ENCODE data around the gene ATP6V0E1. TPM values are rescaled to one million over a fixed set of nuclear protein-coding genes. Genes with fewer than 3 reads are reported as not detected.

The ATP6V0E1 gene
- total RNA-seq, 2 donors from 2014 or later, result 171 to 232 TPM

GRCh38 chr5:172943283-172943841 lies 40.2 kb upstream of the ATP6V0E1 start:
- intact Hi-C loops (cut with DNase I), result no loop called here
- TF ChIP-seq POLR2AphosphoS5 (IDR thresholded peaks at IDR 0.05), result no peak
- TF ChIP-seq POLR2A (IDR thresholded peaks at IDR 0.05), result no peak
- no peak for TF ChIP-seq CTCF (IDR thresholded peaks at IDR 0.05)
- 51% methylated on average over 18 of the region's 18 CpGs for WGBS
- H3K4me1 ChIP-seq (replicated peaks), result no peaks in the 10 kb centered on the region
- no peaks in the 10 kb centered on the region for H3K9me3 ChIP-seq
- H3K4me3 ChIP-seq, result no peak overlapping the region
- DNase-seq (ENCODE audit: low spot score), result no peak
- H3K27ac ChIP-seq, result no peak overlapping the region
- H3K36me3 ChIP-seq, result peaks cover 0 to 11% of the 10 kb centered on the region in 2 donors
- H3K27me3 ChIP-seq (replicated peaks; ENCODE audit: insufficient read depth), result no peaks in the 10 kb centered on the region

GRCh38 chr5:172943906-172944305 lies 39.7 kb upstream of the ATP6V0E1 start:
- no peaks in the 10 kb centered on the region for H3K4me1 ChIP-seq (replicated peaks)
- intact Hi-C loops (cut with DNase I), result no loop called here
- TF ChIP-seq POLR2AphosphoS5 (IDR thresholded peaks at IDR 0.05) (no peak), POLR2A (IDR thresholded peaks at IDR 0.05) (no peak)
- H3K4me3 ChIP-seq, result no peak overlapping the region
- no peaks in the 10 kb centered on the region for H3K27me3 ChIP-seq (replicated peaks; ENCODE audit: insufficient read depth)
- no peaks in the 10 kb centered on the region for H3K9me3 ChIP-seq
- H3K36me3 ChIP-seq, result peaks cover 0 to 11% of the 10 kb centered on the region in 2 donors
- 83% methylated on average over 8 of the region's 8 CpGs for WGBS
- H3K27ac ChIP-seq, result no peak overlapping the region
- no peak for DNase-seq (ENCODE audit: low spot score)

- no peaks in the 10 kb centered on the region for H3K27me3 ChIP-seq (replicated peaks; ENCODE audit: insufficient read depth)
- H3K27ac ChIP-seq, result no peak overlapping the region
- intact Hi-C loops (cut with DNase I), result no loop called here
- H3K36me3 ChIP-seq, result peaks cover 0 to 11% of the 10 kb centered on the region in 2 donors
- no peak overlapping the region for H3K4me3 ChIP-seq
- no peak for TF ChIP-seq POLR2AphosphoS5 (IDR thresholded peaks at IDR 0.05)
- TF ChIP-seq POLR2A (IDR thresholded peaks at IDR 0.05), result no peak
- TF ChIP-seq CTCF (IDR thresholded peaks at IDR 0.05), result no peak
- DNase-seq (ENCODE audit: low spot score), result no peak
- no peaks in the 10 kb centered on the region for H3K4me1 ChIP-seq (replicated peaks)
- no peaks in the 10 kb centered on the region for H3K9me3 ChIP-seq
- WGBS, result 88% methylated on average over 6 of the region's 6 CpGs
Observed at GRCh38 chr5:172944741-172945140, 38.8 kb upstream of the ATP6V0E1 start.

GRCh38 chr5:172945151-172945550 lies 38.4 kb upstream of the ATP6V0E1 start:
- H3K36me3 ChIP-seq, result peaks cover 0 to 11% of the 10 kb centered on the region in 2 donors
- H3K27ac ChIP-seq, result no peak overlapping the region
- no peak for TF ChIP-seq POLR2AphosphoS5 (IDR thresholded peaks at IDR 0.05)
- no peak overlapping the region for H3K4me3 ChIP-seq
- 97% methylated on average over 6 of the region's 6 CpGs for WGBS
- no peaks in the 10 kb centered on the region for H3K4me1 ChIP-seq (replicated peaks)
- no peak for DNase-seq (ENCODE audit: low spot score)
- no peaks in the 10 kb centered on the region for H3K27me3 ChIP-seq (replicated peaks; ENCODE audit: insufficient read depth)
- H3K9me3 ChIP-seq, result no peaks in the 10 kb centered on the region
- intact Hi-C loops (cut with DNase I), result no loop called here

- H3K27ac ChIP-seq, result no peak overlapping the region
- no peaks in the 10 kb centered on the region for H3K27me3 ChIP-seq (replicated peaks; ENCODE audit: insufficient read depth)
- 79% methylated on average over 7 of the region's 7 CpGs for WGBS
- TF ChIP-seq CTCF (IDR thresholded peaks at IDR 0.05), result no peak
- no peak for TF ChIP-seq POLR2AphosphoS5 (IDR thresholded peaks at IDR 0.05)
- no peak for TF ChIP-seq POLR2A (IDR thresholded peaks at IDR 0.05)
- H3K36me3 ChIP-seq, result peaks cover 0 to 11% of the 10 kb centered on the region in 2 donors
- no peak for DNase-seq (ENCODE audit: low spot score)
- intact Hi-C loops (cut with DNase I), result no loop called here
- no peaks in the 10 kb centered on the region for H3K4me1 ChIP-seq (replicated peaks)
- no peak overlapping the region for H3K4me3 ChIP-seq
- H3K9me3 ChIP-seq, result no peaks in the 10 kb centered on the region
Observed at GRCh38 chr5:172946146-172946545, 37.4 kb upstream of the ATP6V0E1 start.

- WGBS, result 86% methylated on average over 3 of the region's 3 CpGs
- Histone ChIP-seq H3K4me3 (no peak overlapping the region), H3K36me3 (peaks cover 0 to 3% of the 10 kb centered on the region in 2 donors), H3K4me1 (replicated peaks) (no peaks in the 10 kb centered on the region), H3K9me3 (no peaks in the 10 kb centered on the region), H3K27me3 (replicated peaks; ENCODE audit: insufficient read depth) (no peaks in the 10 kb centered on the region), H3K27ac (no peak overlapping the region)
- intact Hi-C loops (cut with DNase I), result no loop called here
- no peak for DNase-seq (ENCODE audit: low spot score)
- TF ChIP-seq POLR2AphosphoS5 (IDR thresholded peaks at IDR 0.05) (no peak), POLR2A (IDR thresholded peaks at IDR 0.05) (no peak)
Observed at GRCh38 chr5:172949426-172949825, 34.1 kb upstream of the ATP6V0E1 start.

All from prostate gland (tissue), 2 donors.